UCSD-AML1 (cell line): ENCODE results near the gene MLEC.

Source experiments
- DNase-seq: peaks from one replicate; lab custom pipeline; 2025; ENCODE audit not compliant: unreplicated experiment; lab: John Stamatoyannopoulos, UW

The MLEC gene

GRCh38 chr12:120739821-120740613, 53.1 kb downstream of the MLEC start:
- no peak for DNase-seq

GRCh38 chr12:120740871-120741270, 53.9 kb downstream of the MLEC start:
- no peak for DNase-seq

DNA sequence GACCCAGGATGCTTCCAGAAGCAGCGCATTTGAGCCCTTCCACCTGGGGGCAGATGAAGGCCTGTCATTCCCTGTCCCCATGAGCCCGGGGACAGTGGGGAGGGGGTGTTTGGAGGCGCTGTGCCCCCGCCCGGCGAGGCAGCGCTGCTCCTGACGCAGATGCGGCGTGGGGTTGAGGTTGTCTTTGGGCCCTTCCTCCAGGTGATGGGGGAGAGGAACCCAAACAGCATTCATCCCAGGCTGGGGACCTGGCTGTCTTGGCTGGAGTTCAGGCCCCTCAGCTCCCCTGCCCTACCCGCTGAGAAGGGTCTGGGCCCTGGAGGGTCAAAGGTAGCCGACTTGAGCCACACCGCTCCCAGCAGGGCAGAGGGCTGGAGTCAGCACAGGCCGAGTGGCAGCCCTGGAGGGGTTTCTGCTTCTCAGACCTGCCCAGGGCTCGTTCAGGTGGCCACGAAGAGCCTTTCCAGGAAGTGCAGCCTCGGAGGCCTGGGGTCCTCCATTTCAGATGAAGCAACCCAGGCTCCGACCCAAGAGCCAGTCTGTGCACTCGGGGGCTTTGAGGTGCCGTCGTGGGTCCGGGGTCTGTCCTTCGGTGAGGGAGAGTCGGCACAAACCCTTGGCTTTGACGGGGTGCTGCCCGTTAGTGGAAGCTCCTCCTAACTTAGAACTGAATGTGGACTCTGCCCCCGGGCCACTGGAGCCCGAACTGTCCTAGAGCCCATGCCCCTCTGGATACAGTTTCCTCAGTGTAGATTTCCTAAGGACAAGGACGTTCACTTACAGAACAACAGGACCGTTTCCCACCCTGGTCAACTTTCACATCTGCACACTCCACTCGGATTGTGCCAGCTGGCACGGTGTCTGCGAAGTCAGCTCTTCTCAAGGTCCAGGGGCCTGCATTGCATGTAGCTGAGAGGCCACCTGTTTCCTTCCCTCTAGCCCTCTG, 54.8 kb downstream of the MLEC start:
- DNase-seq, result no peak

GRCh38 chr12:120744922-120745493, 58.1 kb downstream of the MLEC start:
- no peak for DNase-seq

DNA sequence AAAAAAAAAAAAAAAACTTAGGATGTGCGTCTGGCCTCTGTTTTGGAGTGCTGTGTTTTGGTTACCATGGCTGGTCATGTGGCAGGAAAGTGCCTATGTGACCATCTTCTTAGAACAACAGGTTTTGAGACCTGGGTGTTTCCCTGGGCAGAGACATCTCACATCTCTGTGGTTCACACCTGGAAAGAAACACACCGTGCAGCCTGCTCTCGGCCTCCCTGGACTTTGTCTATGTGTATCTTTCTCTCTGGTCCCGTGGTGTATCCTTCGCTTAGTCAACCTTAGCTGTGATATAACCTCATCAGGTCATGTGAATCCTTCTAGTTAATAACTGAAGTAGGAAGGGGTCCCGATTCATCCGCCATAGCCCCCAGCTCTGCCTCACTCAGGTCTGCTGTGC, 61.3 kb downstream of the MLEC start:
- no peak for DNase-seq

GRCh38 chr12:120749256-120749655, 62.3 kb downstream of the MLEC start:
- no peak for DNase-seq

DNA sequence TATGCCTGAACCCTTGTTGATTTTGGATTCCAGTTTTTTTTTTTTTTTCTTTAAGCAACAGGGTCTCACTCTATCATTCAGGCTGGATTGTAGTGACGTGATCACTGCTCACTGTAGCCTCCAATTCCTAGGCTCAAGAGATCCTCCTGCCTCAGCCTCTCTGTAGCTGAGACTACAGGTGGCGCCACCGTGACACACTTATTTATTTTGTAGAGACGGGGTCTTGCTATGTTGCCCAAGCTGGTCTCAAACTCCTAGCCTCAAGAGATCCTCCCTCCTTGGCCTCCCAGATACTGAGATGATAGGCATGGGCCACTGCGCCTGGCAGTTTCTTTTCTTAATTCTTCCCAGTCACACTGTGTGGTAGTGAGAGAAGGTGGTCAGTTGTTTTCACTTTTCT, 63.9 kb downstream of the MLEC start:
- no peak for DNase-seq

- DNase-seq, result no peak
Measured at GRCh38 chr12:120751389-120751788, 64.4 kb downstream of the MLEC start.
